ENCODE data around the gene NYAP2. TPM values are rescaled to one million over a fixed set of nuclear protein-coding genes. Genes with fewer than 3 reads are reported as not detected.

The NYAP2 gene
- total RNA-seq, 1 donor from 2014 or later = 0.14 TPM

- no peaks in the 10 kb centered on the region for H3K36me3 Mint-ChIP-seq (ENCODE audit: low read depth, unreplicated experiment)
- Histone ChIP-seq H3K4me3 (ENCODE audit: insufficient read depth, low read depth, low read length) (no peak overlapping the region), H3K4me2 (ENCODE audit: low read length) (no peak overlapping the region), H3K27me3 (ENCODE audit: insufficient read depth, low read length) (no peaks in the 10 kb centered on the region), H3K79me2 (ENCODE audit: insufficient read depth, low read length) (no peaks in the 10 kb centered on the region), H3K9ac (ENCODE audit: low read length) (no peak overlapping the region), H4K20me1 (ENCODE audit: insufficient read depth, low read length) (no peaks in the 10 kb centered on the region), H3K27ac (ENCODE audit: low read depth, low read length) (no peak overlapping the region), H3K4me1 (ENCODE audit: insufficient read depth, low read length) (no peaks in the 10 kb centered on the region), H3K9me3 (ENCODE audit: insufficient read depth, low read depth, low read length) (no peaks in the 10 kb centered on the region), H2AFZ (ENCODE audit: low read depth, low read length) (no peak overlapping the region), H3K36me3 (ENCODE audit: insufficient read depth, low read length) (no peaks in the 10 kb centered on the region)
- H3K27ac Mint-ChIP-seq (ENCODE audit: unreplicated experiment) = no peak overlapping the region
- DNase-seq (ENCODE audit: low read depth) (no peak), FAIRE-seq (no peak)
- peaks cover 3% of the 10 kb centered on the region for H3K27me3 Mint-ChIP-seq (ENCODE audit: low read depth, unreplicated experiment)
- H3K9me3 Mint-ChIP-seq (ENCODE audit: unreplicated experiment) = no peaks in the 10 kb centered on the region
- H3K4me1 Mint-ChIP-seq (ENCODE audit: low read depth, unreplicated experiment) = no peaks in the 10 kb centered on the region
- no peak for TF ChIP-seq EZH2 (IDR thresholded peaks at IDR 0.05; ENCODE audit: insufficient read depth, low read length)
- TF ChIP-seq CTCF (IDR thresholded peaks at IDR 0.05; ENCODE audit: insufficient read depth, low read depth, low read length) = no peak
- no peak overlapping the region for H3K4me3 Mint-ChIP-seq (ENCODE audit: unreplicated experiment)
Measured at GRCh38 chr2:225559072-225559415, 159.5 kb downstream of the NYAP2 start.

- Mint-ChIP-seq H3K36me3 (ENCODE audit: low read depth, unreplicated experiment) (no peaks in the 10 kb centered on the region), H3K9me3 (ENCODE audit: unreplicated experiment) (no peaks in the 10 kb centered on the region), H3K4me1 (ENCODE audit: low read depth, unreplicated experiment) (no peaks in the 10 kb centered on the region), H3K27me3 (ENCODE audit: low read depth, unreplicated experiment) (peaks cover 3% of the 10 kb centered on the region), H3K27ac (ENCODE audit: unreplicated experiment) (no peak overlapping the region), H3K4me3 (ENCODE audit: unreplicated experiment) (no peak overlapping the region)
- no peaks in the 10 kb centered on the region for H3K36me3 ChIP-seq (ENCODE audit: insufficient read depth, low read length)
- H3K4me3 ChIP-seq (ENCODE audit: insufficient read depth, low read depth, low read length) = no peak overlapping the region
- no peaks in the 10 kb centered on the region for H4K20me1 ChIP-seq (ENCODE audit: insufficient read depth, low read length)
- no peaks in the 10 kb centered on the region for H3K27me3 ChIP-seq (ENCODE audit: insufficient read depth, low read length)
- no peak for TF ChIP-seq EZH2 (IDR thresholded peaks at IDR 0.05; ENCODE audit: insufficient read depth, low read length)
- TF ChIP-seq CTCF (IDR thresholded peaks at IDR 0.05; ENCODE audit: insufficient read depth, low read depth, low read length) = no peak
- no peaks in the 10 kb centered on the region for H3K4me1 ChIP-seq (ENCODE audit: insufficient read depth, low read length)
- no peak overlapping the region for H3K27ac ChIP-seq (ENCODE audit: low read depth, low read length)
- no peak overlapping the region for H3K4me2 ChIP-seq (ENCODE audit: low read length)
- no peaks in the 10 kb centered on the region for H3K9me3 ChIP-seq (ENCODE audit: insufficient read depth, low read depth, low read length)
- no peak overlapping the region for H2AFZ ChIP-seq (ENCODE audit: low read depth, low read length)
- H3K9ac ChIP-seq (ENCODE audit: low read length) = no peak overlapping the region
- no peaks in the 10 kb centered on the region for H3K79me2 ChIP-seq (ENCODE audit: insufficient read depth, low read length)
- DNase-seq (ENCODE audit: low read depth) (no peak), FAIRE-seq (no peak)
Measured at GRCh38 chr2:225566798-225567197, 167.3 kb downstream of the NYAP2 start.

DNA sequence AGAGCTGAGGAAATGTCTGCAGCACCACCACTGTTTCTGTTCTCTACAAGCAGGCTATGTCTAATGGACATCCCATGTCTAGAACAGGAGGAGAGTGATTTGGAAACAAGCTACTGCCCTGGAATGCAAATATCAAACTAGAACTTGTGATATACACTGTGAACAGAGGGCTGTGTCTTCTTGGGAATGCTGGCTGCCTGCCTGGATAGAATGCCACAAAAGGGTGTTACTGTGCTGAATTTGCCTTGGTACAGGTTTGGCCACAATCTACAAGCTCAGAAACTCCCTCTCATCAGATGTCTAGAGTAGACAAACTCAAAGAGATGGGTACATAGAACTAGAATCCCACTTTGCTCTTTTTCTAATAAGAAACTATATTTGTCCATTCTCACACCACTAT, 170.5 kb downstream of the NYAP2 start:
- Histone ChIP-seq H3K4me3 (ENCODE audit: insufficient read depth, low read depth, low read length) (no peak overlapping the region), H3K36me3 (ENCODE audit: insufficient read depth, low read length) (no peaks in the 10 kb centered on the region), H3K9me3 (ENCODE audit: insufficient read depth, low read depth, low read length) (no peaks in the 10 kb centered on the region), H2AFZ (ENCODE audit: low read depth, low read length) (no peak overlapping the region), H3K4me2 (ENCODE audit: low read length) (no peak overlapping the region), H3K27ac (ENCODE audit: low read depth, low read length) (no peak overlapping the region), H3K9ac (ENCODE audit: low read length) (no peak overlapping the region), H3K79me2 (ENCODE audit: insufficient read depth, low read length) (no peaks in the 10 kb centered on the region), H4K20me1 (ENCODE audit: insufficient read depth, low read length) (no peaks in the 10 kb centered on the region), H3K27me3 (ENCODE audit: insufficient read depth, low read length) (no peaks in the 10 kb centered on the region), H3K4me1 (ENCODE audit: insufficient read depth, low read length) (no peaks in the 10 kb centered on the region)
- Mint-ChIP-seq H3K27me3 (ENCODE audit: low read depth, unreplicated experiment) (no peaks in the 10 kb centered on the region), H3K4me3 (ENCODE audit: unreplicated experiment) (no peak overlapping the region), H3K4me1 (ENCODE audit: low read depth, unreplicated experiment) (no peaks in the 10 kb centered on the region), H3K9me3 (ENCODE audit: unreplicated experiment) (peaks cover 1% of the 10 kb centered on the region), H3K36me3 (ENCODE audit: low read depth, unreplicated experiment) (no peaks in the 10 kb centered on the region), H3K27ac (ENCODE audit: unreplicated experiment) (no peak overlapping the region)
- FAIRE-seq = no peak
- DNase-seq (ENCODE audit: low read depth) = no peak
- TF ChIP-seq CTCF (IDR thresholded peaks at IDR 0.05; ENCODE audit: insufficient read depth, low read depth, low read length) = no peak
- no peak for TF ChIP-seq EZH2 (IDR thresholded peaks at IDR 0.05; ENCODE audit: insufficient read depth, low read length)
